GM12892 (cell line): ENCODE results near the gene RNF6.

Experiments used
- POLR2A ChIP-seq: IDR thresholded peaks from 2 replicates; pipeline ENCODE4 v1.6.1; 2011; ENCODE audit warnings: low read depth, low read length, control low read depth
- POLR2AphosphoS5 ChIP-seq: IDR thresholded peaks from 2 replicates; pipeline ENCODE4 v1.6.1; 2011; ENCODE audit warnings: low read depth, low read length, control low read depth
- TAF1 ChIP-seq: IDR thresholded peaks from 2 replicates; pipeline ENCODE4 v1.6.1; 2011; ENCODE audit warnings: low read depth, mild to moderate bottlenecking, control low read depth, low read length, borderline replicate concordance

- TF ChIP-seq POLR2A = no peak
- no peak for TF ChIP-seq POLR2AphosphoS5
- TF ChIP-seq TAF1 = no peak
Observed at GRCh38 chr13:26168237-26168814, 53.8 kb downstream of the RNF6 start.
